WTC11 (cell line): ENCODE data around the gene LIG1. TPM values are rescaled to one million over a fixed set of nuclear protein-coding genes. Genes with fewer than 3 reads are reported as not detected.

Source experiments
- ATAC-seq: fragments of 200-7000 bp; cut with Tn5 transposase; 2 replicates; pipeline ENCODE4 v1.10.0; 2021; ENCODE audit warnings: mild to moderate bottlenecking, moderate library complexity
- CTCF ChIA-PET: fragments of 300-600 bp; sonication (Branson Sonifier 250); formaldehyde crosslinking; loops from one replicate; lab custom pipeline; 2021; ENCODE audit warnings: antibody characterized with exemption; lab: Charles Lee
- POLR2A ChIA-PET: fragments of 350-600 bp; sonication (Branson Sonifier 250); formaldehyde crosslinking; loops from one replicate; lab custom pipeline; 2021; ENCODE audit warnings: antibody characterized with exemption; lab: Charles Lee
- DNase-seq: peaks from one replicate; pipeline ENCODE4 v3.0.0; 2021; ENCODE audit warnings: low spot score
- H3K27ac Mint-ChIP-seq: 2 replicates; pipeline ENCODE4 v1.8.0; 2021; ENCODE audit warnings: mixed read lengths
- H3K27me3 Mint-ChIP-seq: 2 replicates; pipeline ENCODE4 v1.8.0; 2021; ENCODE audit warnings: low read depth, mild to moderate bottlenecking, moderate library complexity, mixed read lengths
- H3K36me3 Mint-ChIP-seq: 2 replicates; pipeline ENCODE4 v1.8.0; 2021; ENCODE audit warnings: mixed read lengths
- H3K4me1 Mint-ChIP-seq: 2 replicates; pipeline ENCODE4 v1.8.0; 2022; ENCODE audit warnings: mixed read lengths
- H3K4me3 Mint-ChIP-seq: 2 replicates; pipeline ENCODE4 v1.8.0; 2021; ENCODE audit warnings: mild to moderate bottlenecking, moderate library complexity, mixed read lengths
- H3K9me3 Mint-ChIP-seq: 2 replicates; pipeline ENCODE4 v1.8.0; 2021; ENCODE audit warnings: mixed read lengths
- CREM ChIP-seq: sonication (generic); formaldehyde crosslinking; IDR thresholded peaks from 2 replicates; pipeline ENCODE4 v1.8.1; 2022; ENCODE audit warnings: mild to moderate bottlenecking, missing genetic modification reagents, moderate library complexity
- E2F4 ChIP-seq: sonication (generic); formaldehyde crosslinking; IDR thresholded peaks from 2 replicates; pipeline ENCODE4 v1.8.1; 2022; ENCODE audit warnings: low read depth, mild to moderate bottlenecking, moderate library complexity, missing genetic modification reagents, borderline replicate concordance
- EMX1 ChIP-seq: fragments of 250-450 bp; sonication (Bioruptor Pico); IDR thresholded peaks from 2 replicates; pipeline ENCODE4 v1.8.0; 2021; ENCODE audit warnings: mild to moderate bottlenecking
- FOXJ3 ChIP-seq: sonication (generic); formaldehyde crosslinking; IDR thresholded peaks from 2 replicates; pipeline ENCODE4 v1.9.0; 2021; ENCODE audit warnings: missing genetic modification reagents, mild to moderate bottlenecking, borderline replicate concordance
- FOXK1 ChIP-seq: sonication (generic); formaldehyde crosslinking; IDR thresholded peaks from 2 replicates; pipeline ENCODE4 v1.8.0; 2022; ENCODE audit warnings: mild to moderate bottlenecking, moderate library complexity, missing genetic modification reagents
- FOXP1 ChIP-seq: sonication (generic); formaldehyde crosslinking; IDR thresholded peaks from 2 replicates; pipeline ENCODE4 v1.8.0; 2022; ENCODE audit warnings: missing genetic modification reagents, mild to moderate bottlenecking, moderate library complexity, borderline replicate concordance
- GRHL2 ChIP-seq: fragments of 250-450 bp; sonication (Bioruptor Pico); IDR thresholded peaks from 2 replicates; pipeline ENCODE4 v1.8.0; 2022; ENCODE audit warnings: mild to moderate bottlenecking, moderate library complexity; ENCODE audit not compliant: insufficient replicate concordance, severe bottlenecking
- MXD4 ChIP-seq: fragments of 250-450 bp; sonication (Bioruptor Pico); IDR thresholded peaks from 2 replicates; pipeline ENCODE4 v1.8.0; 2021; ENCODE audit warnings: mild to moderate bottlenecking, moderate library complexity, borderline replicate concordance
- MYBL2 ChIP-seq: sonication (generic); formaldehyde crosslinking; IDR thresholded peaks from 2 replicates; pipeline ENCODE4 v1.8.1; 2023; ENCODE audit warnings: mild to moderate bottlenecking, moderate library complexity, missing genetic modification reagents
- NFE2L1 ChIP-seq: sonication (generic); formaldehyde crosslinking; IDR thresholded peaks from 2 replicates; pipeline ENCODE4 v1.8.1; 2023; ENCODE audit warnings: missing genetic modification reagents
- NFYB ChIP-seq: sonication (generic); formaldehyde crosslinking; conservative IDR thresholded peaks from 2 replicates; pipeline ENCODE4 v1.8.0; 2022; ENCODE audit warnings: low read depth, missing genetic modification reagents
- RELA ChIP-seq: sonication (generic); formaldehyde crosslinking; IDR thresholded peaks from 2 replicates; pipeline ENCODE4 v1.8.1; 2022; ENCODE audit warnings: missing genetic modification reagents, mild to moderate bottlenecking, borderline replicate concordance
- SMAD4 ChIP-seq: sonication (generic); formaldehyde crosslinking; IDR thresholded peaks from 2 replicates; pipeline ENCODE4 v1.8.0; 2022; ENCODE audit warnings: mild to moderate bottlenecking, missing genetic modification reagents
- TEAD4 ChIP-seq: sonication (generic); formaldehyde crosslinking; IDR thresholded peaks from 2 replicates; pipeline ENCODE4 v1.8.0; 2022; ENCODE audit warnings: mild to moderate bottlenecking, missing genetic modification reagents
- ZNF396 ChIP-seq: fragments of 250-450 bp; sonication (Bioruptor Pico); IDR thresholded peaks from 2 replicates; pipeline ENCODE4 v1.8.0; 2021; ENCODE audit warnings: mild to moderate bottlenecking, moderate library complexity, borderline replicate concordance
- total RNA-seq: library from RNA; stranded (reverse); gene quantifications from 3 replicates; pipeline ENCODE4 v1.2.3, GENCODE V29; 2021
- TF ChIP-seq, protein P1 (sequence below): sonication (generic); formaldehyde crosslinking; IDR thresholded peaks from 2 replicates; pipeline ENCODE4 v1.8.0; 2022; ENCODE audit warnings: mild to moderate bottlenecking, missing genetic modification reagents
- TF ChIP-seq, protein P2 (sequence below): sonication (generic); formaldehyde crosslinking; IDR thresholded peaks from 2 replicates; pipeline ENCODE4 v1.8.1; 2023; ENCODE audit warnings: mild to moderate bottlenecking, missing genetic modification reagents
- TF ChIP-seq, protein P3 (sequence below): sonication (generic); formaldehyde crosslinking; IDR thresholded peaks from 2 replicates; pipeline ENCODE4 v1.8.1; 2022; ENCODE audit warnings: low read depth, missing genetic modification reagents, borderline replicate concordance
- TF ChIP-seq, protein P4 (sequence below): fragments of 250-450 bp; sonication (Bioruptor Pico); IDR thresholded peaks from 2 replicates; pipeline ENCODE4 v1.8.0; 2021; ENCODE audit warnings: mild to moderate bottlenecking
- TF ChIP-seq, protein P5 (sequence below): fragments of 200-600 bp; IDR thresholded peaks from 2 replicates; pipeline ENCODE4 v1.8.0; 2022; ENCODE audit warnings: antibody characterized with exemption

LIG1 gene
- total RNA-seq, 1 experiment from 2014 or later = 119 TPM

- TF ChIP-seq, protein P1, sequence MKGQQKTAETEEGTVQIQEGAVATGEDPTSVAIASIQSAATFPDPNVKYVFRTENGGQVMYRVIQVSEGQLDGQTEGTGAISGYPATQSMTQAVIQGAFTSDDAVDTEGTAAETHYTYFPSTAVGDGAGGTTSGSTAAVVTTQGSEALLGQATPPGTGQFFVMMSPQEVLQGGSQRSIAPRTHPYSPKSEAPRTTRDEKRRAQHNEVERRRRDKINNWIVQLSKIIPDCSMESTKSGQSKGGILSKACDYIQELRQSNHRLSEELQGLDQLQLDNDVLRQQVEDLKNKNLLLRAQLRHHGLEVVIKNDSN (CRISPR knock-in tag) = no peak
- TF ChIP-seq FOXK1 (CRISPR knock-in tag) (no peak), E2F4 (no peak), RELA (CRISPR knock-in tag) (no peak), EMX1 (CRISPR knock-in tag) (no peak), NFE2L1 (CRISPR knock-in tag) (no peak), GRHL2 (CRISPR knock-in tag) (no peak), FOXP1 (no peak), FOXJ3 (CRISPR knock-in tag) (no peak)
- TF ChIP-seq, protein P2, sequence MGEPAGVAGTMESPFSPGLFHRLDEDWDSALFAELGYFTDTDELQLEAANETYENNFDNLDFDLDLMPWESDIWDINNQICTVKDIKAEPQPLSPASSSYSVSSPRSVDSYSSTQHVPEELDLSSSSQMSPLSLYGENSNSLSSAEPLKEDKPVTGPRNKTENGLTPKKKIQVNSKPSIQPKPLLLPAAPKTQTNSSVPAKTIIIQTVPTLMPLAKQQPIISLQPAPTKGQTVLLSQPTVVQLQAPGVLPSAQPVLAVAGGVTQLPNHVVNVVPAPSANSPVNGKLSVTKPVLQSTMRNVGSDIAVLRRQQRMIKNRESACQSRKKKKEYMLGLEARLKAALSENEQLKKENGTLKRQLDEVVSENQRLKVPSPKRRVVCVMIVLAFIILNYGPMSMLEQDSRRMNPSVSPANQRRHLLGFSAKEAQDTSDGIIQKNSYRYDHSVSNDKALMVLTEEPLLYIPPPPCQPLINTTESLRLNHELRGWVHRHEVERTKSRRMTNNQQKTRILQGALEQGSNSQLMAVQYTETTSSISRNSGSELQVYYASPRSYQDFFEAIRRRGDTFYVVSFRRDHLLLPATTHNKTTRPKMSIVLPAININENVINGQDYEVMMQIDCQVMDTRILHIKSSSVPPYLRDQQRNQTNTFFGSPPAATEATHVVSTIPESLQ (CRISPR knock-in tag) = no peak
- TF ChIP-seq, protein P3, sequence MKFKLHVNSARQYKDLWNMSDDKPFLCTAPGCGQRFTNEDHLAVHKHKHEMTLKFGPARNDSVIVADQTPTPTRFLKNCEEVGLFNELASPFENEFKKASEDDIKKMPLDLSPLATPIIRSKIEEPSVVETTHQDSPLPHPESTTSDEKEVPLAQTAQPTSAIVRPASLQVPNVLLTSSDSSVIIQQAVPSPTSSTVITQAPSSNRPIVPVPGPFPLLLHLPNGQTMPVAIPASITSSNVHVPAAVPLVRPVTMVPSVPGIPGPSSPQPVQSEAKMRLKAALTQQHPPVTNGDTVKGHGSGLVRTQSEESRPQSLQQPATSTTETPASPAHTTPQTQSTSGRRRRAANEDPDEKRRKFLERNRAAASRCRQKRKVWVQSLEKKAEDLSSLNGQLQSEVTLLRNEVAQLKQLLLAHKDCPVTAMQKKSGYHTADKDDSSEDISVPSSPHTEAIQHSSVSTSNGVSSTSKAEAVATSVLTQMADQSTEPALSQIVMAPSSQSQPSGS = no peak
- TF ChIP-seq, all 79 proteins: peak for 0
Observed at GRCh38 chr19:48154003-48154402, 16.1 kb downstream of the LIG1 start (continued).

DNA sequence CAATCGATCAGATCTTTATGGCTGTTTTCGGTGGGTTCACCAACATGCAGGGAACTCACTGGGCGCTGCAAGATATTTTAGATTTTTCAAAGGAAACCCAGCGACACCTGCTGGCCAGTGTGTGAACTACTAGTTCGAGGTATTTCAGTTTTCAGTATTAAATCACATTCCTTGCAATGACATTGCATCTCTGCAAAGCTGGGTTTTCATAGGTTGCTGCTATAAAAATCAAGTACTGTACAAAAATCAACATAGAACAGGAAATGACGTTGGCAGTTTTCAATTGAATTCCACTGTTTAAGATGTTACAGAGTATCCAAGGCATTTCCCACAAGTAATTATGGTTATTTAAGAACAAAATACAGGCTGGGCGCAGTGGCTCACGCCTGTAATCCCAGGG is 17.6 kb downstream of the LIG1 start:
- CTCF ChIA-PET = interaction anchor here (0.6 to 2.4 kb wide), 18 partner anchors 11 to 526 kb away, joined by 3 to 11 read pairs (median 4); partner anchors contain the start of genes LIG1, PLA2G4C and ZSWIM9
- ATAC-seq = peak; percentile 59
- no peaks in the 10 kb centered on the region for H3K27me3 Mint-ChIP-seq
- DNase-seq = peak; percentile 72
- H3K9me3 Mint-ChIP-seq = no peaks in the 10 kb centered on the region
- TF ChIP-seq MYBL2 (CRISPR knock-in tag) (no peak), ZNF396 (CRISPR knock-in tag) (no peak), SMAD4 (CRISPR knock-in tag) (no peak), MXD4 (no peak), TEAD4 (no peak), NFYB (CRISPR knock-in tag) (no peak), CREM (CRISPR knock-in tag) (no peak)
- TF ChIP-seq, protein P4, sequence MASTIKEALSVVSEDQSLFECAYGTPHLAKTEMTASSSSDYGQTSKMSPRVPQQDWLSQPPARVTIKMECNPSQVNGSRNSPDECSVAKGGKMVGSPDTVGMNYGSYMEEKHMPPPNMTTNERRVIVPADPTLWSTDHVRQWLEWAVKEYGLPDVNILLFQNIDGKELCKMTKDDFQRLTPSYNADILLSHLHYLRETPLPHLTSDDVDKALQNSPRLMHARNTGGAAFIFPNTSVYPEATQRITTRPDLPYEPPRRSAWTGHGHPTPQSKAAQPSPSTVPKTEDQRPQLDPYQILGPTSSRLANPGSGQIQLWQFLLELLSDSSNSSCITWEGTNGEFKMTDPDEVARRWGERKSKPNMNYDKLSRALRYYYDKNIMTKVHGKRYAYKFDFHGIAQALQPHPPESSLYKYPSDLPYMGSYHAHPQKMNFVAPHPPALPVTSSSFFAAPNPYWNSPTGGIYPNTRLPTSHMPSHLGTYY (CRISPR knock-in tag) = no peak
- TF ChIP-seq, protein P5, sequence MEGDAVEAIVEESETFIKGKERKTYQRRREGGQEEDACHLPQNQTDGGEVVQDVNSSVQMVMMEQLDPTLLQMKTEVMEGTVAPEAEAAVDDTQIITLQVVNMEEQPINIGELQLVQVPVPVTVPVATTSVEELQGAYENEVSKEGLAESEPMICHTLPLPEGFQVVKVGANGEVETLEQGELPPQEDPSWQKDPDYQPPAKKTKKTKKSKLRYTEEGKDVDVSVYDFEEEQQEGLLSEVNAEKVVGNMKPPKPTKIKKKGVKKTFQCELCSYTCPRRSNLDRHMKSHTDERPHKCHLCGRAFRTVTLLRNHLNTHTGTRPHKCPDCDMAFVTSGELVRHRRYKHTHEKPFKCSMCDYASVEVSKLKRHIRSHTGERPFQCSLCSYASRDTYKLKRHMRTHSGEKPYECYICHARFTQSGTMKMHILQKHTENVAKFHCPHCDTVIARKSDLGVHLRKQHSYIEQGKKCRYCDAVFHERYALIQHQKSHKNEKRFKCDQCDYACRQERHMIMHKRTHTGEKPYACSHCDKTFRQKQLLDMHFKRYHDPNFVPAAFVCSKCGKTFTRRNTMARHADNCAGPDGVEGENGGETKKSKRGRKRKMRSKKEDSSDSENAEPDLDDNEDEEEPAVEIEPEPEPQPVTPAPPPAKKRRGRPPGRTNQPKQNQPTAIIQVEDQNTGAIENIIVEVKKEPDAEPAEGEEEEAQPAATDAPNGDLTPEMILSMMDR = peak; percentile 79
- H3K27ac Mint-ChIP-seq = peak overlapping the region; percentile 57; the same call in 1 of the 2 replicates
- no peaks in the 10 kb centered on the region for H3K4me1 Mint-ChIP-seq
- peaks cover 23% of the 10 kb centered on the region for H3K36me3 Mint-ChIP-seq
- no peak overlapping the region for H3K4me3 Mint-ChIP-seq
- POLR2A ChIA-PET = no interaction called here
